ENCODE results near the gene INSR. TPM values are rescaled to one million over a fixed set of nuclear protein-coding genes. Genes with fewer than 3 reads are reported as not detected.
"Not testable (repeated sequence)": the region's sequence is repeated elsewhere in the genome, so short reads cannot be mapped to it uniquely, and the experiment has no call there.

The INSR gene
- total and polyA plus RNA-seq, 7 donors, result 3.0 to 83.1 (median 67.1) TPM

GRCh38 chr19:7069904-7070226 is 224.3 kb downstream of the INSR start:
- no peak for TF ChIP-seq EP300 (IDR thresholded peaks at IDR 0.05)
- TF ChIP-seq POLR2A (IDR thresholded peaks at IDR 0.05), result no peak
- TF ChIP-seq CTCF (IDR thresholded peaks at IDR 0.05), result no peak
- TF ChIP-seq POLR2AphosphoS5 (IDR thresholded peaks at IDR 0.05), result no peak
- H3K36me3 ChIP-seq, result peaks cover 16 to 43% (median 28%) of the 10 kb centered on the region in 4 donors
- WGBS, 2 donors, result 0 to 1% methylated on average over 12 of the region's 12 CpGs
- peak overlapping the region; percentile 78 to 84 (median 82) for H3K27ac ChIP-seq
- intact Hi-C loops (cut with DNase I), result loop anchor here (2.0 to 10.0 kb wide), 3 partner anchors 25 to 695 kb away; partner anchors contain the start of genes ALKBH7, GPR108, PSPN and TRIP10
- DNase-seq, result no peak
- H3K9me3 ChIP-seq, result no peaks in the 10 kb centered on the region
- no peaks in the 10 kb centered on the region for H3K27me3 ChIP-seq
- H3K4me1 ChIP-seq, result peaks cover 0 to 14% (median 9%) of the 10 kb centered on the region in 4 donors
- peak overlapping the region; percentile 76 to 97 (median 90) for H3K4me3 ChIP-seq

GRCh38 chr19:7069042-7069903 is 224.9 kb downstream of the INSR start, which contains the start of gene ZNF557:
ZNF557 (plus strand) TSS chr19:7069703; CDS start chr19:7075075, 5,372 bp downstream.
- intact Hi-C loops (cut with DNase I), result loop anchor here (10.0 kb wide), 2 partner anchors 334 to 694 kb away; partner anchors contain the start of genes ALKBH7, GPR108, PSPN and TRIP10
- Histone ChIP-seq H3K27me3 (no peaks in the 10 kb centered on the region), H3K27ac (peak within 1 kb of the TSS; percentile 78 to 84 (median 82)), H3K4me1 (peaks cover 0 to 14% (median 9%) of the 10 kb centered on the region in 4 donors), H3K4me3 (peak within 1 kb of the TSS; percentile 76 to 97 (median 90)), H3K36me3 (peaks cover 15 to 37% (median 25%) of the 10 kb centered on the region in 4 donors), H3K9me3 (no peaks in the 10 kb centered on the region)
- 1% methylated on average over 56 of the region's 56 CpGs for WGBS, 2 donors
- TF ChIP-seq CTCF (IDR thresholded peaks at IDR 0.05) (no peak), POLR2AphosphoS5 (IDR thresholded peaks at IDR 0.05) (peak; percentile 29 to 75 (median 64))
- DNase-seq, result peak; percentile 99

DNA sequence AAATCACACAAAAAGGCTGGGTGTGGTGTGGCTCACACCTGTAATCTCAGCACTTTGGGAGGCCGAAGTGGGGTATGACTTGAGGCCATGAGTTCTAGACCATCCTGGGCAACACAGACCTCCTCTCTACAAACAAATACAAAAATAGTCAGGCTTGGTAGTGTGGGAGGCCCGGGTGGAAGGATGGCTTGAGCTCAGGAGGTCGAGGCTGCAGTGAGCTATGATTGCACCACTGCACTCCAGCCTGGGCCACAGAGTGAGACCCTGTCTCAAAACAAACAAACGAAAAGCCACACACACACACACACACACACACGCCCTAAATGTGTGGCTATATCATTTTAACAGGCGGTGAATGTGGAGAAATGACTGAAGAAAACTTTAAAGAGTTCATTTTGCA is 225.6 kb downstream of the INSR start:
- no peaks in the 10 kb centered on the region for H3K27me3 ChIP-seq
- no peaks in the 10 kb centered on the region for H3K9me3 ChIP-seq
- H3K4me3 ChIP-seq, result peak overlapping the region in 2 of 4 donors; percentile 86 to 97
- DNase-seq, result no peak
- TF ChIP-seq POLR2A (IDR thresholded peaks at IDR 0.05) (no peak), POLR2AphosphoS5 (IDR thresholded peaks at IDR 0.05) (no peak), CTCF (IDR thresholded peaks at IDR 0.05) (no peak), EP300 (IDR thresholded peaks at IDR 0.05) (no peak)
- H3K36me3 ChIP-seq, result peaks cover 13 to 30% (median 21%) of the 10 kb centered on the region in 4 donors
- 56 to 79% methylated on average over 6 of the region's 6 CpGs for WGBS, 2 donors
- intact Hi-C loops (cut with DNase I), result loop anchor here (10.0 kb wide), 2 partner anchors 334 to 694 kb away; partner anchors contain the start of genes ALKBH7, GPR108, PSPN and TRIP10
- H3K27ac ChIP-seq, result peak overlapping the region in 3 of 4 donors; percentile 29 to 83 (median 82)
- peaks cover 0 to 14% (median 9%) of the 10 kb centered on the region in 4 donors for H3K4me1 ChIP-seq

DNA sequence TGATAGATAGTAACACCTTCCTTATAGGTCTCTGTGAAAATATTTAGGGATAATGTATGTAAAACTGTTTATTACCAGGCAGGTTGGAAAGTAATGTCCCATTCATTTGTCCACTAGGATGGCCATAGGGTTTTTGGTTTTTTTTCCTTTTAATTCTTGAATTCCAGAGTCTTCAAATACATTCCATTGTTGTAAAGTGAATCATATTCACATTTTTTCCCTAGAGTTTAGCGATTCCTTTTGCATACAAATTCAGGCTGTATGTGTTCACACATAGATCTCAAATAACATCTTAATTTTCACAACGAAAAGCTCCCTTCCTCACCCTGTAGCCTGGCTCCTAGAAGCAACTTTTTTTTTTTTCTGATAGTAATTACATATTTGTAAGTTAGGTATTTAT is 226.5 kb downstream of the INSR start:
- DNase-seq, result no peak
- Histone ChIP-seq H3K9me3 (no peaks in the 10 kb centered on the region), H3K4me1 (peaks cover 0 to 14% (median 9%) of the 10 kb centered on the region in 4 donors), H3K36me3 (peaks cover 7 to 22% (median 12%) of the 10 kb centered on the region in 4 donors), H3K27ac (no peak overlapping the region), H3K27me3 (no peaks in the 10 kb centered on the region), H3K4me3 (no peak overlapping the region)
- WGBS, 2 donors, result 84 to 85% methylated on average over 2 of the region's 2 CpGs
- no peak for TF ChIP-seq POLR2A (IDR thresholded peaks at IDR 0.05)
- TF ChIP-seq POLR2AphosphoS5 (IDR thresholded peaks at IDR 0.05), result no peak
- no peak for TF ChIP-seq CTCF (IDR thresholded peaks at IDR 0.05)
- TF ChIP-seq EP300 (IDR thresholded peaks at IDR 0.05), result no peak
- intact Hi-C loops (cut with DNase I), result loop anchor here (10.0 kb wide), 2 partner anchors 333 to 693 kb away; partner anchors contain the start of genes ALKBH7, GPR108, PSPN and TRIP10

GRCh38 chr19:7067122-7067521 is 227.1 kb downstream of the INSR start:
- H3K27ac ChIP-seq, H3K9me3 ChIP-seq, H3K27me3 ChIP-seq, DNase-seq, H3K4me3 ChIP-seq: not testable (repeated sequence)
- Histone ChIP-seq H3K36me3 (peaks cover 1 to 16% (median 6%) of the 10 kb centered on the region in 4 donors), H3K4me1 (peaks cover 0 to 14% (median 9%) of the 10 kb centered on the region in 4 donors)
- intact Hi-C loops (cut with DNase I), result loop anchor here (10.0 kb wide), 2 partner anchors 332 to 692 kb away; partner anchors contain the start of genes ALKBH7, GPR108, PSPN and TRIP10
- WGBS, 2 donors, result 59 to 67% methylated on average over 13 of the region's 13 CpGs
